Fibroblast of mammary gland (primary cell): ENCODE data around the gene ALDH1L1.

Source experiments
- DNase-seq: peaks from one replicate; pipeline ENCODE4 v3.0.0-alpha.2; 2010; ENCODE audit warnings: low read depth
- H3K4me3 ChIP-seq: 2 replicates; pipeline ENCODE4 v1.5.1; 2011; ENCODE audit warnings: low read depth, mild to moderate bottlenecking, low read length, moderate library complexity; ENCODE audit not compliant: control insufficient read depth
- TF ChIP-seq, protein P1 (sequence below): conservative IDR thresholded peaks from 2 replicates; pipeline ENCODE4 v1.5.1; 2011; ENCODE audit warnings: low read depth, low read length, inconsistent platforms; ENCODE audit not compliant: control insufficient read depth, insufficient read depth

The ALDH1L1 gene

DNA sequence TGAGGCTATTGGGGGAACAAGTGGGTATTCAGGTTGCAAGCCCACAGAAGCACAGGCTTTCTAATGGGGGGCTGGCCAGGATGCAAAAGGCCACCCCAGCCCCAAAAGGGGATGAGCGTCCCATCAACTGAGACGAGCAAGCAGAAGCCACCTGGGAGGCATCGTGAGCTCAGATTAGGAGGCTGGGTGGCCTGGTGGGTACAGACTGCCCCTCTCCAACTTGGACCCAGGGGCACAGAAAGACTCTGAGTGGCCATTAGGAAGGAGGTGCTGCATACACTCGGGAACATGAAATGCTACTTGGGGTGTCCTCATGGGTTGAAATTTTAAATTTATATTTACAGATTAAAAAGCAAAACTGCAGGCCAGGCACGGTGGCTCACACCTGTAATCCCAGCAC is 125.5 kb downstream of the ALDH1L1 start:
- TF ChIP-seq, protein P1, sequence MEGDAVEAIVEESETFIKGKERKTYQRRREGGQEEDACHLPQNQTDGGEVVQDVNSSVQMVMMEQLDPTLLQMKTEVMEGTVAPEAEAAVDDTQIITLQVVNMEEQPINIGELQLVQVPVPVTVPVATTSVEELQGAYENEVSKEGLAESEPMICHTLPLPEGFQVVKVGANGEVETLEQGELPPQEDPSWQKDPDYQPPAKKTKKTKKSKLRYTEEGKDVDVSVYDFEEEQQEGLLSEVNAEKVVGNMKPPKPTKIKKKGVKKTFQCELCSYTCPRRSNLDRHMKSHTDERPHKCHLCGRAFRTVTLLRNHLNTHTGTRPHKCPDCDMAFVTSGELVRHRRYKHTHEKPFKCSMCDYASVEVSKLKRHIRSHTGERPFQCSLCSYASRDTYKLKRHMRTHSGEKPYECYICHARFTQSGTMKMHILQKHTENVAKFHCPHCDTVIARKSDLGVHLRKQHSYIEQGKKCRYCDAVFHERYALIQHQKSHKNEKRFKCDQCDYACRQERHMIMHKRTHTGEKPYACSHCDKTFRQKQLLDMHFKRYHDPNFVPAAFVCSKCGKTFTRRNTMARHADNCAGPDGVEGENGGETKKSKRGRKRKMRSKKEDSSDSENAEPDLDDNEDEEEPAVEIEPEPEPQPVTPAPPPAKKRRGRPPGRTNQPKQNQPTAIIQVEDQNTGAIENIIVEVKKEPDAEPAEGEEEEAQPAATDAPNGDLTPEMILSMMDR: no peak
- no peak for DNase-seq
- H3K4me3 ChIP-seq: no peak overlapping the region

GRCh38 chr3:126053949-126054569 is 126.3 kb downstream of the ALDH1L1 start:
- no peak for DNase-seq
- TF ChIP-seq, protein P1: no peak
- no peak overlapping the region for H3K4me3 ChIP-seq
